Adrenal gland (tissue), 5 donors: ENCODE measurements around the gene AK8.

Experiments used
- POLR2A ChIP-seq, 2 donors: fragments of 450-650 bp; IDR thresholded peaks; one replicate each; pipeline ENCODE4 v1.6.1; 2017; ENCODE audit warnings: antibody characterized with exemption in 2 of 2, mild to moderate bottlenecking in 2 of 2, moderate library complexity in 1 of 2
- TF ChIP-seq, protein P1 (sequence below), 6 experiments: fragments of 450-650 bp in 4 of 6; fragments of 200-600 bp in 2 of 6; sonication (generic) in 1 of 6; IDR thresholded peaks; 1 replicate in 5 of 6; 2 replicates in 1 of 6; pipeline versions ENCODE4 v1.5.1 to v1.8.0; 2016 to 2021; ENCODE audit warnings: antibody characterized with exemption in 6 of 6, mild to moderate bottlenecking in 2 of 6, moderate library complexity in 1 of 6
- donor health status: DM: no; HTN: no; CAD: no.

DNA sequence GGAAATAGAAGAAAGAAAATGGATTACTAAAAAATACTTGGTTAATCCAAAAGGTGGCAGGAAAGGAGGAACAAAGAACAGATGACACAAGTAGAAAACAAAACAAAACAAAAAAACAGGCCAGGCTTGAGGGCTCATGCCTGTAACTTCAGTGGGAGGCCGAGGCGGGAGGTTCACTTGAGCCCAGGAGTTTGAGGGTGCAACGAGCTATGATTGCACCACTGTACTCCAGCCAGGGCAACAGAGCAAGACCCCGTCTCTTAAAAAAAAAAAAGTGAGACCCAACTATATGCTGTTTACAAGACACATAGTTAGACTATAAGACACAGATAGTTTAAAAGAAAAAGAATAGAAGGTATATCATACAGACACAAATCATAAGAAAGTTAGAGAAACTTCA is 59.5 kb downstream of the AK8 start:
- TF ChIP-seq, protein P1, sequence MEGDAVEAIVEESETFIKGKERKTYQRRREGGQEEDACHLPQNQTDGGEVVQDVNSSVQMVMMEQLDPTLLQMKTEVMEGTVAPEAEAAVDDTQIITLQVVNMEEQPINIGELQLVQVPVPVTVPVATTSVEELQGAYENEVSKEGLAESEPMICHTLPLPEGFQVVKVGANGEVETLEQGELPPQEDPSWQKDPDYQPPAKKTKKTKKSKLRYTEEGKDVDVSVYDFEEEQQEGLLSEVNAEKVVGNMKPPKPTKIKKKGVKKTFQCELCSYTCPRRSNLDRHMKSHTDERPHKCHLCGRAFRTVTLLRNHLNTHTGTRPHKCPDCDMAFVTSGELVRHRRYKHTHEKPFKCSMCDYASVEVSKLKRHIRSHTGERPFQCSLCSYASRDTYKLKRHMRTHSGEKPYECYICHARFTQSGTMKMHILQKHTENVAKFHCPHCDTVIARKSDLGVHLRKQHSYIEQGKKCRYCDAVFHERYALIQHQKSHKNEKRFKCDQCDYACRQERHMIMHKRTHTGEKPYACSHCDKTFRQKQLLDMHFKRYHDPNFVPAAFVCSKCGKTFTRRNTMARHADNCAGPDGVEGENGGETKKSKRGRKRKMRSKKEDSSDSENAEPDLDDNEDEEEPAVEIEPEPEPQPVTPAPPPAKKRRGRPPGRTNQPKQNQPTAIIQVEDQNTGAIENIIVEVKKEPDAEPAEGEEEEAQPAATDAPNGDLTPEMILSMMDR (IDR thresholded peaks at IDR 0.05): no peak
- TF ChIP-seq POLR2A (IDR thresholded peaks at IDR 0.05): no peak
